Retinal pigment epithelial cell (primary cell): ENCODE data around the gene MTR.

Experiments
- DNase-seq: peaks from one replicate; pipeline ENCODE4 v3.0.0-alpha.2; 2010; ENCODE audit warnings: low read depth
- H3K4me3 ChIP-seq: 2 replicates; pipeline ENCODE4 v1.5.1; 2011; ENCODE audit warnings: mild to moderate bottlenecking, low read length, control low read depth, moderate library complexity
- CTCF ChIP-seq: conservative IDR thresholded peaks from 2 replicates; pipeline ENCODE4 v1.5.1; 2011; ENCODE audit warnings: low read depth, low read length, control low read depth, inconsistent platforms

The MTR gene

DNA sequence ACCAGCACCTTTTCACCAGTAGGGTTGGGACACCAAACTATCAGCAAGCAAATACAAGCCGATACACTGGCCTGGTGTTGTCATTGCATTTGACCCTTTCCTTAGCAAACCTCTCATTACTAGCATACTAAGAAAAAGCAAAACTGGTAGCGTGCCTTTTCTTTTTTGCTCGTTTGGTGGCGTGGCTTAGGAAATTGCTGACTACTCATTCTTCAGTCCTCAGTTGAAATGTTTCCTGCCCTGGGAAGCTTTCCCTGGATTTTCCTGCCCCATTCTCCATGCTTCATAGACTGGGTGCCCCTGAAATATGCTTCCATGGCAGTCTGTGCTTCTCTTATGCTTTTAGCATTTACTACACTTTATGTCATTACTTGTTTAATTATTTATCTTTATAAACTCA is 42.0 kb downstream of the MTR start:
- DNase-seq: no peak
- H3K4me3 ChIP-seq: no peak overlapping the region
- no peak for TF ChIP-seq CTCF

- DNase-seq: no peak
- no peak for TF ChIP-seq CTCF
These were observed 42.8 kb downstream of the MTR start for GRCh38 chr1:236837897-236838296.

GRCh38 chr1:236841341-236841740 is 46.2 kb downstream of the MTR start:
- no peak for DNase-seq
- H3K4me3 ChIP-seq: no peak overlapping the region
- no peak for TF ChIP-seq CTCF

More at GRCh38 chr1:236837897-236838296, 42.8 kb downstream of the MTR start:
- H3K4me3 ChIP-seq: no peak overlapping the region

- TF ChIP-seq CTCF: no peak
- H3K4me3 ChIP-seq: no peak overlapping the region
- DNase-seq: no peak
These were observed 49.6 kb downstream of the MTR start for GRCh38 chr1:236844499-236845271.

GRCh38 chr1:236845830-236846229 is 50.7 kb downstream of the MTR start:
- no peak for DNase-seq
- H3K4me3 ChIP-seq: no peak overlapping the region
- TF ChIP-seq CTCF: no peak

DNA sequence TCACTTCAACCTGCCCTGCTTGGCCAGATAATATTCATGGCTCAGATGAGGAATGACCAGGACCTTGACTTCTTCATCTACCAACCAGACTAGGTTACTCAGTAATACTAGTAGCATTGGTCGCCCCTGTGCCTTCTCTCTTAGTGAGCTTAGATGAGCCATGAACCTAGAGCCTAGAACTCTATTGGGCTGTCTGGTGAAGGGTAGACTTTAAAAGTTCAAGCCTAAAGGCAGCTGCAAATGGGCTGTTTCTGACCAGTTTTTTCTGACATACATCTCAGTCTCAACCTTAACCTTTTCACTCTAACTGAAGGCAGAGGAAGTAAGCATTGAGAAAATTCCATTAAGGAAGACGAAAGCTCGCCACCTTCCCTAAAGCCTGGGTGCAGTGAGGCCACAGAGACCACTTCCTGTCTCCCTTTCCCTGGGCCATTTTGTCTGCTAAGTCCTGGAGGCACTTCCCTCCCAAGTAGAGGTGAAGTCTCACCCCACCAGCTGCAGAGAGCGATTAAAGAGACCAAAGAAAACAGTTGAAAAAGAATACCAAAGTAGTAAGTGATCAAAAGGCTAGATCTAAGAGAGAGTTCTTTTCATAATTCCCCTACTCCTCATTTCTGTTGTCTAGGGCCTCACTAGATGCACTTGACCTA is 53.3 kb downstream of the MTR start:
- TF ChIP-seq CTCF: no peak
- DNase-seq: no peak
- H3K4me3 ChIP-seq: no peak overlapping the region
